ENCODE data around the gene STXBP3.

Gene STXBP3

DNA sequence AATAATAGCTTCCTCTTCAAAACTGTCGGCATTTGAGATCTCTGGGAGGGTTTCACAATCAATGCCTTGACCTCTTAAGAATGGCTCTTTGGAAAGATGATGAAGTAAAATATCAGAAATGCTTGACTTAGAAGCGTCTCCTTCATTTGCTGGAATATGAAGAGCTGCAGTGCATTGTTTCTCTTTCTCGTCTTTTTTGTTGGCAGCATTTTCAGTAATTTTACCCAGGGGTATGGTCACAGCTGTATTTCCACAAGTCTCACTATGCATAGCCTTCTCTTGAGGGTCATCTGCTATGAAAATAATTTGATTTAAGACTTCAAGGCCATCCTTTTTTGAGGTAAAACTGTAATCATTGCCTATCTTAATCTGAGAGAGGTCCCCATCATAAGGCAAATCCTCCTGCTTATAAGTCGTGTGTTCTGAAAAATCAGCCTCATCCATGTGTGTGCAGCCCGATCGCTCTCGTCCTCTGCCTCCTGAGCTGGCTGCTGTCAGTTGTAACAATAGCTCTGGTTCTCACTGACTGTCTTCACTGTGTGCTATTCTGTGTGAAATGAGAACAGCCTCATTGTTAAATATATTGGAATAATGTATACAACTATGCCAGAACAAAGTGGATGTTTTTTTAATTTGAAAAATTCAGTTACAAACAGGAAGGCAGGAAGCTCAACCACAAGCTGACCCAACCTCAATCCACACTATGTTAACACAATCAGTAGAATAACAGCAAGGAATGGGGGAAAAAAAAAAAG is 105.9 kb downstream of the STXBP3 start:
- Histone ChIP-seq H3K27me3 (ENCODE audit: control insufficient read depth, insufficient read depth, low read length) (no peaks in the 10 kb centered on the region), H3K36me3 (ENCODE audit: control insufficient read depth, insufficient read depth, low read length) (no peaks in the 10 kb centered on the region), H3K4me1 (ENCODE audit: control insufficient read depth, insufficient read depth, low read length) (no peaks in the 10 kb centered on the region)

DNA sequence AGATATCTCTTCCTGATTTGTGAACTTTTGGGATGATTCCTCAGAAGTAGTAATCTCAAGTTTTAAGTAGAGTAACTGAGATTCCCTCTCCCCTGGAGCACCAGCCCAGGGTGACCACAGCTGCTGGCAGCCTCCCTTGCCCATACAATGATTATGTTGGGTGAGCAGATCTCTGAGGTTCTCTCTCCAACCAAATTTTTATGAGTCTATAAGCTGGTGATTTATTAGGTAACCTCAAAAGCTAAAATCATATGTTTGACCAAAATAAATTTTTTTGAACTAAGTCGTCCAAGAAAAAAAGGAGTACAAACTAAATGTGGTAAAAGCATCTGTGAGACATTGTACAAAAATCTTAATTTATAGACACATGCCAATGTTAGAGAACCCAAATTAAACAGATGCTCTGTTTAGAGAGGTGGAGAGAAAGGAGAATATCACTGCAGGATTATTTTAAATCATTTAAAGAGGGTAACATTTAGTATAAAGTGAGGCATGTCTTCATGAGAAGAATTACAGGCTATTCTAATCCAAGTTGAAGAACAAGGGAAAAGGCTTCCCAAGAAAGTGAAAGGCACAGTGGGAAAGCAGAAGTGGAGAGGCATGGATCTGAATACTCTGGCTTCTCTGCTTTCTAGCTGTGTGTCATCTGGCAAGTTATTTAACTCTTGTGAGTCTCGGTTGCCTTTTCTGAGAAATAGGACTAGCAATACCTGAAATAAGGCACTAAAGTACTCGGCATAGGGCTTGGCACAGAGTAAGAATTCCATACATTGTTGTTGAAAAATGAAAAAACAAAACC is 107.9 kb downstream of the STXBP3 start:
- peaks cover 5% of the 10 kb centered on the region for H3K4me1 ChIP-seq (ENCODE audit: control insufficient read depth, insufficient read depth, low read length)
- H3K9ac ChIP-seq (ENCODE audit: low read depth, low read length) = no peak overlapping the region
- no peaks in the 10 kb centered on the region for H3K36me3 ChIP-seq (ENCODE audit: control insufficient read depth, insufficient read depth, low read length)
- no peak overlapping the region for H3K4me3 ChIP-seq (ENCODE audit: low read depth, low read length)
- no peaks in the 10 kb centered on the region for H3K27me3 ChIP-seq (ENCODE audit: control insufficient read depth, insufficient read depth, low read length)
- no peaks in the 10 kb centered on the region for H3K9me3 ChIP-seq (ENCODE audit: control insufficient read depth, insufficient read depth, low read length)

More for the DNA sequence above, 105.9 kb downstream of the STXBP3 start:
- H3K9me3 ChIP-seq (ENCODE audit: control insufficient read depth, insufficient read depth, low read length) = no peaks in the 10 kb centered on the region
- H3K4me3 ChIP-seq (ENCODE audit: low read depth, low read length) = no peak overlapping the region
- no peak overlapping the region for H3K9ac ChIP-seq (ENCODE audit: low read depth, low read length)

- H3K4me1 ChIP-seq (ENCODE audit: control insufficient read depth, insufficient read depth, low read length) = peaks cover 5% of the 10 kb centered on the region
- H3K27me3 ChIP-seq (ENCODE audit: control insufficient read depth, insufficient read depth, low read length) = no peaks in the 10 kb centered on the region
- H3K4me3 ChIP-seq (ENCODE audit: low read depth, low read length) = no peak within 1 kb of the TSS
- H3K36me3 ChIP-seq (ENCODE audit: control insufficient read depth, insufficient read depth, low read length) = no peaks in the 10 kb centered on the region
- H3K9ac ChIP-seq (ENCODE audit: low read depth, low read length) = no peak within 1 kb of the TSS
- H3K9me3 ChIP-seq (ENCODE audit: control insufficient read depth, insufficient read depth, low read length) = no peaks in the 10 kb centered on the region
These were observed 110.5 kb downstream of the STXBP3 start, which contains the start of gene AKNAD1 for GRCh38 chr1:108856994-108857393. AKNAD1 (minus strand) TSS chr1:108857094; CDS start chr1:108852664, 4,430 bp downstream.

DNA sequence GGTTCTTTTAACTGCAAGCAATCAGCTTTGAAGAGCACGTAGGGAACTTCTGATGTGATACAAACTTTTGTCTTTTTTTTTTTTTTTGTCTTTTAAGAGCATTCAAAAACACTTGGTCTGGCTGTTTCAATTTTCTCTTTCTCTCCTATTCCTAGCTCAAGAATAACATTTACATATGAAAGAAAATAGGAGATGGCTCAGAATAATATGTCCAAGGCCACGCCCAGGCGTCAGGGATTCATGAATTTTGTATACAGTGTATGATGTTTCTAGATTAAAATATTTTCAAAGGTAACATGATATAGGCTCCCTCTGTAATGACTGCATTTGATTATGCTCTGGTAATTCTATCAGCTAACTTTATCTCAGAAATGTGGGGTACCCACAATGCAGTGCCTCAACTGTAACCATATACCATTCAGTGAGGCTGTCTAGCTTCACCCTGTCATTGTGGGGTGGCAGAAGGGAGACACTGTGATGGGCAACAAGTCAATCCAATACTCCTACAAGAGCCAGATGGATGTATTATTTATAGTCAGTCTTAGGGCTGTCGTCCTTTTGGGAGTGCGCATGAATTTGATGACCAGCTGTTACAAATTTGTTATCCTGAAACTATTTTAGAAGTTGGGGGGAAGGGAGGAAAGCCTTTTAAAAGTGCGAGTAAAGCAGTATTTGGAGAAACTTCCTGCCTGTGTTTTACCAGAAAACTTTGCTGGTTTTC is 111.9 kb downstream of the STXBP3 start:
- no peak overlapping the region for H3K4me3 ChIP-seq (ENCODE audit: low read depth, low read length)
- no peaks in the 10 kb centered on the region for H3K9me3 ChIP-seq (ENCODE audit: control insufficient read depth, insufficient read depth, low read length)
- no peaks in the 10 kb centered on the region for H3K36me3 ChIP-seq (ENCODE audit: control insufficient read depth, insufficient read depth, low read length)

More for the DNA sequence above, 111.9 kb downstream of the STXBP3 start:
- Histone ChIP-seq H3K9ac (ENCODE audit: low read depth, low read length) (no peak overlapping the region), H3K4me1 (ENCODE audit: control insufficient read depth, insufficient read depth, low read length) (peaks cover 5% of the 10 kb centered on the region), H3K27me3 (ENCODE audit: control insufficient read depth, insufficient read depth, low read length) (no peaks in the 10 kb centered on the region)
